ENCODE measurements around the gene ZGPAT.

The ZGPAT gene

GRCh38 chr20:63693083-63693732, 14.6 kb upstream of the ZGPAT start:
- Histone ChIP-seq H3K9ac (ENCODE audit: low read length) (no peak overlapping the region), H3K9me3 (ENCODE audit: low read length) (no peaks in the 10 kb centered on the region), H3K4me3 (ENCODE audit: low read depth, low read length, poor library complexity, severe bottlenecking) (no peak overlapping the region), H3K9me2 (ENCODE audit: low read depth, low read length) (no peaks in the 10 kb centered on the region), H4K20me1 (ENCODE audit: insufficient read depth, low read length) (no peaks in the 10 kb centered on the region), H3K4me1 (ENCODE audit: insufficient read depth, low read length, severe bottlenecking) (no peaks in the 10 kb centered on the region), H3F3A (ENCODE audit: insufficient read depth, low read length) (no peaks in the 10 kb centered on the region), H3K4me2 (ENCODE audit: low read length) (no peak overlapping the region), H3K36me3 (ENCODE audit: insufficient read depth, low read length) (no peaks in the 10 kb centered on the region; the same call in 1 of the 2 replicates), H2AFZ (ENCODE audit: low read length) (no peak overlapping the region), H3K27ac (ENCODE audit: low read depth, low read length, poor library complexity, severe bottlenecking) (no peak overlapping the region), H3K27me3 (ENCODE audit: insufficient read depth, low read length) (no peaks in the 10 kb centered on the region; the same call in 1 of the 2 replicates), H3K79me2 (ENCODE audit: insufficient read depth, low read length) (no peaks in the 10 kb centered on the region)
- TF ChIP-seq EZH2 (IDR thresholded peaks at IDR 0.05; ENCODE audit: borderline replicate concordance, low read length) (no peak), CTCF (IDR thresholded peaks at IDR 0.05; ENCODE audit: low read length) (no peak)

GRCh38 chr20:63693733-63694583, 13.9 kb upstream of the ZGPAT start:
- no peak overlapping the region for H2AFZ ChIP-seq (ENCODE audit: low read length)
- H3K4me2 ChIP-seq (ENCODE audit: low read length), result no peak overlapping the region
- no peaks in the 10 kb centered on the region; the same call in 1 of the 2 replicates for H3K36me3 ChIP-seq (ENCODE audit: insufficient read depth, low read length)
- H3K27me3 ChIP-seq (ENCODE audit: insufficient read depth, low read length), result no peaks in the 10 kb centered on the region; the same call in 1 of the 2 replicates
- H3K27ac ChIP-seq (ENCODE audit: low read depth, low read length, poor library complexity, severe bottlenecking), result no peak overlapping the region
- H3K4me3 ChIP-seq (ENCODE audit: low read depth, low read length, poor library complexity, severe bottlenecking), result no peak overlapping the region
- no peaks in the 10 kb centered on the region for H3K4me1 ChIP-seq (ENCODE audit: insufficient read depth, low read length, severe bottlenecking)
- no peaks in the 10 kb centered on the region for H3F3A ChIP-seq (ENCODE audit: insufficient read depth, low read length)
- H3K9ac ChIP-seq (ENCODE audit: low read length), result no peak overlapping the region
- no peaks in the 10 kb centered on the region for H3K79me2 ChIP-seq (ENCODE audit: insufficient read depth, low read length)
- no peak for TF ChIP-seq EZH2 (IDR thresholded peaks at IDR 0.05; ENCODE audit: borderline replicate concordance, low read length)
- no peak for TF ChIP-seq CTCF (IDR thresholded peaks at IDR 0.05; ENCODE audit: low read length)
- H3K9me3 ChIP-seq (ENCODE audit: low read length), result no peaks in the 10 kb centered on the region
- no peaks in the 10 kb centered on the region for H3K9me2 ChIP-seq (ENCODE audit: low read depth, low read length)
- H4K20me1 ChIP-seq (ENCODE audit: insufficient read depth, low read length), result no peaks in the 10 kb centered on the region

- Histone ChIP-seq H3K4me1 (ENCODE audit: insufficient read depth, low read length, severe bottlenecking) (no peaks in the 10 kb centered on the region), H3K36me3 (ENCODE audit: insufficient read depth, low read length) (no peaks in the 10 kb centered on the region; the same call in 1 of the 2 replicates), H3K9me2 (ENCODE audit: low read depth, low read length) (no peaks in the 10 kb centered on the region), H4K20me1 (ENCODE audit: insufficient read depth, low read length) (no peaks in the 10 kb centered on the region), H3K79me2 (ENCODE audit: insufficient read depth, low read length) (no peaks in the 10 kb centered on the region), H3K9ac (ENCODE audit: low read length) (no peak overlapping the region), H3K27me3 (ENCODE audit: insufficient read depth, low read length) (no peaks in the 10 kb centered on the region; the same call in 1 of the 2 replicates), H3K9me3 (ENCODE audit: low read length) (no peaks in the 10 kb centered on the region), H3K4me2 (ENCODE audit: low read length) (no peak overlapping the region), H3F3A (ENCODE audit: insufficient read depth, low read length) (no peaks in the 10 kb centered on the region), H3K4me3 (ENCODE audit: low read depth, low read length, poor library complexity, severe bottlenecking) (no peak overlapping the region), H2AFZ (ENCODE audit: low read length) (no peak overlapping the region), H3K27ac (ENCODE audit: low read depth, low read length, poor library complexity, severe bottlenecking) (no peak overlapping the region)
- TF ChIP-seq CTCF (IDR thresholded peaks at IDR 0.05; ENCODE audit: low read length) (no peak), EZH2 (IDR thresholded peaks at IDR 0.05; ENCODE audit: borderline replicate concordance, low read length) (no peak)
Observed at GRCh38 chr20:63694584-63695423, 13.0 kb upstream of the ZGPAT start.
